NCI-H82 treated with DMSO at 0.1 percent for 48 hours (cell line): ENCODE results near the gene CREB5.
A peak's percentile ranks its signal among the peaks of the same experiment; 100 is the strongest.
"Not testable (repeated sequence)": the region's sequence is repeated elsewhere in the genome, so short reads cannot be mapped to it uniquely, and the experiment has no call there.

Source experiments
- DNase-seq: peaks from one replicate; lab custom pipeline; 2025; ENCODE audit not compliant: unreplicated experiment; lab: John Stamatoyannopoulos, UW

Gene CREB5

GRCh38 chr7:28766359-28766758 is 354.0 kb downstream of the CREB5 start:
- no peak for DNase-seq

GRCh38 chr7:28767356-28767755 is 355.0 kb downstream of the CREB5 start:
- DNase-seq: no peak

GRCh38 chr7:28768577-28769147 is 356.3 kb downstream of the CREB5 start:
- DNase-seq: no peak

DNA sequence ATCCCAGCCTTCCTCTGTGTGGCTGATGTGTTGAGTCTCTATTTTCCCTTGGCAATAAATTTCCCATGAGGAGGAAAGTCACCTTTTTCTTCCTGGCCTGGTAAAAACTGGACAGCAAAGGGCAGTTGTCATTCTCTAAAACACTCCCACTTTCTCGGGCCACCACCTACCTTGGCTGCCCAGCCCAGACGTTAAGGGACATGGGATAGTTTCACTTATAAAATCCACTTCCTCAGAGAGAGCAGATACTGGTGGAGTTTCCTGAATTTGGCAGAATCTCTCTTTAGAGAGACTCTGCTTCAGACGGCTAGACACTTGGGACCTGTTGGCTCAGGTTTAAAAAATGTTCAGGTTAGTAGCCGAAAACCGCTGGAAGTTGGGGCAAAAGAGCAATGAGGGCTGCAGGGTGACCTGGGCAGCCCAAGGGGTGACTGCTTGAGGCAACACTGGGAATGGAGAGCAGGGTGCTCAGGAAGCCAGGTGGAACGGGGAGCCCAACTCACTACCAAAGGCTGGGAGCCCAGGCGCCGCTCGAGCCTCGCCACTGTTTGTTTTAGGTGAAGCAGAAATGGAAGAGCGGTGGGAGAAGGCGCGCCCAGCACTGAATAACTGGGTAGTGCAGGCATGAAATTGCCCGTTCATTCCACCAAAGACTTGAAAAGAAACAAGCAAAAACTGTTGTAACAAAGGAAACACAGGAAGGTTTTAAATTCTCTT is 359.7 kb downstream of the CREB5 start:
- no peak for DNase-seq

- no peak for DNase-seq
Observed at GRCh38 chr7:28773423-28774145, 361.3 kb downstream of the CREB5 start.

DNA sequence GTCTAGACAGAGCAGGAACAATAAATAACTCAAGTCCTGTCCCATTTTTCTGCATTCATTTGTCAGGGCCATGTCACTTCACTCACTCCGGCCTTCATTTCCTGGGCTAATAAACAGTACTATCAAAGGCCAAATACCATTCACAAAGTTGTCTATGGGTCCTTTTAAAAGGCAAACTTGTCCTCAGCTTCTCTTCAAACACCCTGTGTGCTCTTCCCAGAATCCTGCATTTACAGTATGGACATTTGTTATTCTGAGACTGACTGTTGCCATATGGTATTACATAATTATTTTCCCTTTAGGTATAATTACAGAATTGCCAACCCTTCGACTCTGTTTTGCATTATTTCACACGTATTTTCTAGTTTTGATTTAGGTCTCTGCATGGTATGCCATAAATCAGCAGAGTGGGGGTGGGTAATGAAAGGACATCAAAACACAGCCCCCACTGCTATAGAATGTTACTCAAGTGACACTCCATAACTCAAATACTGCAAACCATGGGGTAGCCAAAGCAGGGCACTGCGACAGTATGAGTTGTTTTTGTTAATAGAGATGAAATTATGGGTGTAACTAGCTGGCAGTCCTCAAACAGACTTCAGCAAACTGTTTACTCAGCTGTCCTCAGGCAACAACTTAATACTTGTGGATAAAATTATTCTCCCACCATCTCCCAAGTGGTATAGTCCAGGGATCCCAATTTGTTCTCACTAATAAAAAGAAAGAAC is 362.1 kb downstream of the CREB5 start:
- DNase-seq: no peak

- no peak for DNase-seq
Observed at GRCh38 chr7:28776463-28777157, 364.3 kb downstream of the CREB5 start.

DNA sequence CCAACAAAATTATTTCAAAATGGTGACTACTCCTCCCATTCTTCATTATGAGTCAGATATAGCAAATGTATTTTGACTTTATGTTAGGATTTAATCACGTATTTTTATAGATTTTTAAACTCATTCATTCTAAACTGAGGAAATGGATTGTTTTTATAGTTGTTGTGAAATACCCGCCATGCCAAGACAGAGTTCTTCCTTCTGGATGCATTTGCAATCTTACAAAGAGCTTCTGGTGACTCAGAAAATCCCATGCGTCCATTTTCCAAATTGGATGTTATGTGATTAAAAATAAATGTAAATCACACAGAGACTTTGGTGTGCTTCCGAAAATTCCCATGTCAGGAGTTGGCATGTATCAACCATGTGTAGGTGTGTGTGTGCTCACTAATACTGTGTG is 366.5 kb downstream of the CREB5 start:
- DNase-seq: no peak

DNA sequence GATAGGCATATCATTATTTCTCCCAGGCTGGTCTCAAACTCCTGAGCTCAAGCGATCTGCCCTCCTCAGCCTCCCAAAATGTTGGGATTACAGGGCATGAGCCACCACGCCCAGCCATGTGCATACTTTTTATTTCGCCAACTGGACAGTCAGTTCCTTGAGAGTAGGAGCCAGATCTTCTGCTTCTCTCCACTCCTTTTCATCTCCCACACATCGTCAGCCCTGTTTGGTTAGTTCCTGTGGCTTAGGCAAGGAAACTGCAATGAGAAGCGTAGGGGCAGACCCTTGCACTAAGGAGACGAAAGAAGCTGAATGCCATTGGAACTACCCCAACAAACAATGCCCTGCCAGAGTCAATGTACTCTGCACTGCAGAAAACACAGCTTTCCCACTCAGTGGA is 367.6 kb downstream of the CREB5 start:
- DNase-seq: no peak

DNA sequence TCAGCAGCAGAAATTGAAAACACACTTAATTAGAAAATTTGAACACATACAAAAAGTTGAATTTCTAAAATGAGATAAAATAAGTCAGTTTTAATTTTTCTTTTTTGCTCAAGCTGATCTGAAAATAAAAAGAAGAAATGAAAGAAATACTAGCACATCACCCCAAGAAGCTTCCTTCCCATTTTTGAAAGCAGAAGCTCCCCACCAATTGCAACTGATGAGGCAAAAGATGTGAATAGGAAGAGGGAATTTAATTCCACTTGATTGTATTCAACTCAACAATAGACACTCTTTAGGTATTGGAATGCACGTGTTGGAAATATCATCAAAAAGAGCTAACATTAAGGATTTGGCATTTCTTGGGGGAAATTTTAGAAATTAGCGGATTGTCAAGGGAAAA is 370.0 kb downstream of the CREB5 start:
- no peak for DNase-seq

DNA sequence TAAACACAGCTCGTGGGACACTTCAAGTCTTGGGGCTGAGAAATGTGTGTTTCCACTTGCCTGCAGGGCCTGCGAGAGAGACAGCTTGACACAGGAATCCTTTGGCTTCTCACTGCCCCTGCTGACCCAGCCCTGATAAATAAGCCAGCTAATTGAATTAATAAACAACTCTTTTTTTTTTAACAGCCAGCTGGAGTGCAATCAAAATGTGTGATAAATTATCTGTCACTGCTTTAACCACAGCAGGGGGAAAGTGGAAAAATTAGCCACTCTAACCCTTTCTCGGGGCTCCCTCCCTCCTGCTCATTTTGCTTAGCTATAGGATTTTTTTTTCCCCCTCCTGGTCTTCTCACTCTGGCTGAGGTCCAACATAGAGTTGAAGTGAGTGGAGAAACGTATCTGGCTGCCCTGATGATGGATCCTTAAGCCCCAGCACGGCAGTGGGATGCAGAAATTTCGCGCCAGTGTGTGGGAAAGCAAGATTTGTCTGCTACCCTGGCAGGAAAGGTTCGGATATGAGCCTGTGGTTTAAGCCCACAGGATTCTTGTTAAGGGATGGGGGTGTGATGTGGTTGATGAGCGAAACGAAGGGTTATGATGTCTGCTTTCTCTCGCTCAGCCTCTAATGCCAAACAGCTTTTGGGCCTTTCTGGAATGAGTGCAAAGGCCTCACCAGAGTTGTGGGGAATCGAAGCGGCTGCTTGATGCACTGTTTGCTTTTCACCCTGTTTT is 372.0 kb downstream of the CREB5 start:
- peak; percentile 71 for DNase-seq

DNA sequence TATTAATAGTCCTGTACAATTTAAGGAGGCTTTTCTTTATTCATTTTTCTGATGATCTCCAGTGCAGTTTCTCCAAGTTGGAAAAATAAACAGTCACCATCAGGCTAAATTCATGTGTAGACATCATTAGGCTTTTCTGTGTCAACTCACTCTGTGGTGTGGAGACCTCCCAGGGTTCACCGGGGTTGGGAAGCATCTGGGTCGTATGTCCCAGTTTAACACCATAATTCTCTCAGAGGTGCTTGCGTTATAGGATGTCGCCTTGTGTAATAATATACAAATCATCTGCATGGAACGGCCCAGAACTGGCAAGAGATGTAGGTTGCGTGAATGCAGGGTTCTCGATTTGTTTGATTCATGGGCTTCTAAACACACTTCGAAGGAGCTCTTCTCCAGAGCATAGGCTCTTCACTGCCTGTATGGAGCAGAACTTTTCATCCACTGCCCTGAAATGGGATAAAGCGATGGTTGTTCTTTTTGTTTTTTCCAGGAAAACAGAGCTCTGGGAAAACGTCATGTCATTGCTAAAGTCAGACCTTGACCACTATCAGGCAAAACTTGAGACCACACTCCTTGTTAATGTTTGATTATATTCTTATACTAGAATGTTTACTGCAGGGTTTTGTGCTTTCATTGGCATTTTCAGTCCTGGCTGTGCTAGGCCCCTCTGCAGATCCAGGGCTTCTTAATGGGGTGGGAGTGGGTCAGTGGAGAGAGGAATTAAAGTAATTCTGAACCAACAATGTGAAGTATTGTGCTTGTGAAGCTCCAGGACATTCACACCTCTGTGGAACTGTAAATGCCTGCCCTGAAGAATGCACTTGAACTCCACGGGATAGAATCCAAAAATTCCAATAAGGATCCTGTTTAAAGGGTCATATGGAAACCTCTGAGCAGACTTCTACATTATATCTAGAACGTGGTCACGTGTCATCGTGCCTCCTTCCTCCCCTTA is 373.0 kb downstream of the CREB5 start:
- no peak for DNase-seq

GRCh38 chr7:28786156-28786555 is 373.8 kb downstream of the CREB5 start:
- not testable (repeated sequence) for DNase-seq

DNA sequence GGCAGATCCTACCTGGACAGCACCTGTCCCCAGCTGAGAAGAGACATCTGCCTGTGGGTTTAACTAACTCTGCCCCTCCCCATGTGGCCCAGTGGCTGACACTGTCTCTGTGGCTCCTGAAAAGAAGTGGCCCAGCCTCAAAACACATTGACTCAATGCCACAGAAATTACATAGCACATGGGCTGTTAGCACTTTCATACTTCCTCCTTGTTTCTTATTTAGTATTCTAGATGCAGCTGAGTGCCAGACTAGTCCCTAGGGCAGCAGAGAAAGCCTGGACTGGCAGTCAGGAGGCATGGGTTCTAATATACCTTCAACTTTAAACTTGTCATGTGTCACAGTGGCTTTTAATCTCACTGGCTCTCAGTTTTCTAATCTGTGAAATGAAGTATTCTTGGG is 374.8 kb downstream of the CREB5 start:
- no peak for DNase-seq

- no peak for DNase-seq
Observed at GRCh38 chr7:28790467-28790866, 378.1 kb downstream of the CREB5 start.

DNA sequence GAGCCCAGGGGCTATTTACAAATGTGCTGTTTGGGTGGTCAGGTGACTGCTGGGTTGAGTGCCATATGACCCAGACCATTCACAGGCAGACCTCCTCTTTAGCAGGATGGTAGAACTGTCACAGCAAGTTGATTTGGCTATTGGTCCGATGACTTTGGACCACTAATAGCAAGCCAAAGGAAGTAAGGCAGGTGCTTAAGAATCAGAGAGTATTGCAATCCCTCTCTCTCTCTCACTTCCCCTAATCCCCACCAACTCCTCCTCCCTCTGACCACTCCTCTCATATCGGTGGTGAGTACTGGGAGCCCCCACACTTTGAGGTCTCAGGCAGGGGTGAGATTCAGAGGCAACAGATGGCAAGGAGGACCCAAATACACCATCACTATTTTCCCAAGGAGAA is 380.5 kb downstream of the CREB5 start:
- DNase-seq: no peak

- no peak for DNase-seq
Observed at GRCh38 chr7:28793381-28794085, 381.2 kb downstream of the CREB5 start.

DNA sequence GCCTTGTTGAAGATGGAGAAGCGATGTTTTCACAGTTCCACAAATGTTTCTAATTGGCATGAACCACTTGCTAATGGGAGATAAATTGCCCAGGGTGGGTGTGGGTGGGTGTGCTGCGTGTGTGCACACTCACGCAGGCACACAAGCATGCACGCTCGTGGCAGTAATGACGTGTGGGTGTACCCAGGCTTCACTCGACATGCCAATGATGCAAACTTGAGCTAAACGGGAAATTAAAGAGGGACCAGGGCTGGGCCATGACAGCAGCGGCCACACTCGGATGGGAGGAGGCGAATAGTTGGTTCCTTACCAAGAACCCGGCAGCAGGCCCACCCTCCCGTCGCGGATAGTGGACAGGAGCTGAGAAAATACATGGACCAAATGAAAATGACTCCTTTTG is 386.0 kb downstream of the CREB5 start:
- DNase-seq: no peak

DNA sequence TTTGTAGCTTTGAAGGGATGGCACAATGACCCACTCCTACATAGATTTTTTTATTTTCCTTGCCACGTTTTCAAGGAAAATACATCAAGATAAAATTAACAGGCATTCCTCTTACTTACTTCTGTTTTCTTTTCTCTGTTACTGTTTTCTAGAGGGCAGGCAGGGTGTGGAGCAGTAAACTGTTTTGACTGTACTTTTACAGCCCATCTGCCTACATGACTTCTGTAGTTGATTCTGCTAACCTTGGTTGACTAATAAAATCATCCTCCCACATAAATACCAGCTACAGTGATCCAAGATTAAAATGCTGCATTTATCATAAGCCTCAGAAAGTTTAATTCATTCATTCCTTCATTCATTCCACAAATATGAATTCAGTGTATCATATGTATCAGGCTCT is 387.3 kb downstream of the CREB5 start:
- no peak for DNase-seq
